GM06990 (cell line): ENCODE measurements around the gene CHD2.
"Not testable (repeated sequence)": the region's sequence is repeated elsewhere in the genome, so short reads cannot be mapped to it uniquely, and the experiment has no call there.

ENCODE experiments used
- DNase-seq: peaks from one replicate; pipeline ENCODE4 v3.0.0-alpha.2; 2011; ENCODE audit not compliant: insufficient read length; ENCODE audit errors: extremely low read depth
- H3K27me3 ChIP-seq: replicated peaks from 2 replicates; pipeline ENCODE4 v1.6.0; 2011; ENCODE audit warnings: low read length; ENCODE audit not compliant: control insufficient read depth, insufficient read depth
- H3K36me3 ChIP-seq: 2 replicates; pipeline ENCODE4 v1.5.1; 2011; ENCODE audit warnings: low read length; ENCODE audit not compliant: control insufficient read depth, insufficient read depth
- H3K4me3 ChIP-seq: replicated peaks from 2 replicates; pipeline ENCODE4 v1.5.1; 2011; ENCODE audit warnings: low read depth, mild to moderate bottlenecking, control low read depth, low read length
- CTCF ChIP-seq: IDR thresholded peaks from 2 replicates; pipeline ENCODE4 v1.5.1; 2011; ENCODE audit warnings: low read length, control low read depth, mild to moderate bottlenecking, inconsistent platforms; ENCODE audit not compliant: insufficient read depth, poor library complexity, severe bottlenecking

Gene CHD2

DNA sequence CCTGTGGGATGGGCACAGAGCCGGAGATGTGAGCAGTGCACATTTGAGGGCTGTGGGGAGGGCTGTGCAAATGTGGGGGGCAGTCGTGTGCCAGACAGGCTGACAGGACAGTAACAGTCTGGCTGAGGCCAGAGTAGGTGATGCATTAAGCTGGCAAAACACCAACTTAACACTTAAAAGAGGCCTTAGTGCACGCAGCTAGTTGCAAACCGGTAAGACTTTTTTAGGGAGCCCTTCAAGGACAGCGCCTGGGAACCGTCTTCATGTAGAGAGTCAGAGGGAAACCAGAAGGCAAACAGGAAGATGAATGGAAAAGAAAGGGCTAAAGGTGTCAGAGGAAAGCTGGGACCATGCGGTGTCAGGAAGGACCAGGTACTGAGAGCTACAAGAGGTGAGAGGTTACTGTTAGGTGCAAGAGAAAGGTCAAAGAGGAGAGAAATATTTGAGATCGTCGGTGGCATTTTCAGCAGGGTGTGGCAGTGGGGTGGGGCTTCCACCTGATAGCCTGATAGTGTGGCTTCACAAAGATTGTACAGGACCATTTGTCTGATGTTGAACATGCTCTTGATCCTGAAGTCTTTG lies 30.0 kb upstream of the CHD2 start:
- TF ChIP-seq CTCF: no peak
- H3K4me3 ChIP-seq: no peak overlapping the region
- DNase-seq: no peak
- H3K27me3 ChIP-seq: no peaks in the 10 kb centered on the region
- H3K36me3 ChIP-seq: no peaks in the 10 kb centered on the region

DNA sequence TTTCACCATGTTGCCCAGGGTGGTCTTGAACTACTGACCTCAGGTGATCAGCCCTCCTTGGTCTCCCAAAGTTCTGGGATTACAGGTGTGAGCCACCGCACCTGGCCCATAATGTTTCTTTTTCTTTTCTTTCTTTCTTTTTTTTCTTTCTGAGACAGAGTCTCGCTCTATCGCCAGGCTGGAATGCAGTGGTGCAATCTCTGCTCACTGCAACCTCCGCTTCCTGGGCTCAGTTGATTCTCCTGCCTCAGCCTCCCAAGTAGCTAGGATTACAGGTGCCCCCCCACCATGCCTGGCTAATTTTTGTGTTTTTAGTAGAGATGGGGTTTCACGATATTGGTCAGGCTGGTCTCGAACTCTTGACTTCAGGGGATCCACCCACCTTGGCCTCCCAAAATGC lies 27.2 kb upstream of the CHD2 start:
- not testable (repeated sequence) for H3K36me3 ChIP-seq, H3K4me3 ChIP-seq, DNase-seq, H3K27me3 ChIP-seq

DNA sequence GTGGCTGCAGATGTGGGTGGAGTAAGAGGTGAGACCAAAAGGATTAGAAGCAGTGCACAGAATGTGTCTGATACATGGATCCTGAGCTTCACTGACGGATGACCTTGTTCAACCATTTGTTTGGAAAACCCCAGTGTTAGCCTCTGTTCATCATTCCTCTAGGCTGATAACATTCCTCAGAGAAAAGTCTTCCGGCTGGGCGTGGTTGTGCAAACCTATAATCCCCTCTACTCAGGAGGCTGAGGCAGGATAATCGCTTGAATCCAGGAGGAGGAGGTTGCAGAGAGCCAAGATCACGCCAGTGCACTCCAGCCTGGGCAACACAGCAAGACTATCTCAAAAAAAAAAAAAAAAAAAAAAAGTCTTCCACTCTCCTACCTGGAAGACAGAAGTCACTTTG lies 23.1 kb upstream of the CHD2 start:
- no peaks in the 10 kb centered on the region for H3K36me3 ChIP-seq
- H3K4me3 ChIP-seq: no peak overlapping the region
- no peak for DNase-seq
- TF ChIP-seq CTCF: no peak
- no peaks in the 10 kb centered on the region for H3K27me3 ChIP-seq

GRCh38 chr15:92877416-92877815 lies 22.7 kb upstream of the CHD2 start:
- Histone ChIP-seq H3K27me3 (no peaks in the 10 kb centered on the region), H3K4me3 (no peak overlapping the region), H3K36me3 (no peaks in the 10 kb centered on the region)
- TF ChIP-seq CTCF: no peak
- DNase-seq: no peak

DNA sequence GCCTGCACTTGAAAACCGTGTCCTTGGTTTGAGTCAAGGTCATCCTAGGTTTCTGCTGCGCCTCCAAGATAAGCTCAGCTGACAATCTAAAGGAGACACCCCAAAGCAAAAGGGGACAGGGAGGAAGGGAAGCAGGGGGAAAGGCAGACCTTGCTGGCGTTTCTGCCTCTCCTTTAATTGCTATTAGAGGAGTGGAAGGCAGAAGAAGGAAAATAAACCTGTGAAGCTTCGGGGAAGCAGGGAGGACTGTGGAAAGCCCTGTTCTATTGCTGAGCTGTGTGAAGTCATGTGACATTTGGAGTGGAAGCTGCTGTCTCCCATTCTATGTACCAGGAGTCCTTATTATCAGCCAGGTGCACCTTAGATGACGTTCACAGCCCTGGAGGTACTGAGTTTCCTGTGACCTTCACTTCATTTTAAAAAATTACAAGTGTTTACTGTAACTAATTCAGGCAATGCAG lies 21.5 kb upstream of the CHD2 start:
- DNase-seq: no peak
- TF ChIP-seq CTCF: no peak
- H3K36me3 ChIP-seq: no peaks in the 10 kb centered on the region
- H3K27me3 ChIP-seq: no peaks in the 10 kb centered on the region
- no peak overlapping the region for H3K4me3 ChIP-seq

DNA sequence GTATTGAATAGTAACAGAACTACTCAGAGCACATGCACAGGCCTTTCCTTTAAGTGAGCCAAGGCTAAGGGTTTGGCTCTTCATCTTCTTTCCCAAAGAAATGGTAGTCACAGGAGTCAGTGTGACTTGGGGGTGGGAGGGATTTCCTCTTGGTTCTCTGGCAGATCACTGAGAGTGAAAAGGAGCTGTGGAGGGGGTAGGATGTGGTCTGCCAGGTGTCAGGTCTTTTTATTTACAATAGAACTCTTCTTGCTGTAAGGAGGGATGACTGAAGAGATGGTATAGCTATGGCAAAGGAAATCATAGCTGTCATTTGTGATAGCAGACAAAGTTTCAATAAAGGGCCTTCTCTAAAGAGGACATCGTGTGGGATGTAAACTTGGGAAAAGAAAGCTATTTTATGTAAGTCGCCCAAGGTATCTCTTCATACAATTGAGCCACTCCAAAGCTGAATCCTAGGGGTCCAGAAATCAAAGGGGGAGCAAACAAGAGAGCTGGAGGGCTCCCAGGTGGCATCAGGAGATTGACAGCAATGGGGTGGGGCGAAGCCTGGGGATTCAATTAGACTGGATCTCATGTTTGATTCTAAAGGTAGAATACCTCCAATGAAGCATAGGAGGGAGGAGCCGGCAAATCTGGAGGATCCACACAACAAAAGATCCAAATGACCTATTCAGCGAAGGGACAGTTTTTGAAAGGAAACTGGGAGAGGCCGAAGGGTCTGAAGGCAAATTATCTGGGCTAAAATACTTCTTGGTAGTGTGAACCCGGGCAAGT lies 20.0 kb upstream of the CHD2 start:
- no peak for DNase-seq
- TF ChIP-seq CTCF: no peak
- no peaks in the 10 kb centered on the region for H3K36me3 ChIP-seq
- no peaks in the 10 kb centered on the region for H3K27me3 ChIP-seq
- H3K4me3 ChIP-seq: no peak overlapping the region
